HG03025 (cell line): ENCODE data around the gene AFAP1.

Experiments
- ATAC-seq: cut with Tn5 transposase; IDR thresholded peaks from one replicate; pipeline ENCODE4 v1.9.1; 2021; ENCODE audit warnings: mild to moderate bottlenecking, moderate library complexity; ENCODE audit not compliant: unreplicated experiment, low FRiP score

Gene AFAP1

GRCh38 chr4:7790999-7791398, 148.7 kb downstream of the AFAP1 start:
- ATAC-seq, result no peak

GRCh38 chr4:7790023-7790422, 149.6 kb downstream of the AFAP1 start:
- ATAC-seq, result no peak

- ATAC-seq, result no peak
Measured at GRCh38 chr4:7788694-7789425, 150.8 kb downstream of the AFAP1 start.

DNA sequence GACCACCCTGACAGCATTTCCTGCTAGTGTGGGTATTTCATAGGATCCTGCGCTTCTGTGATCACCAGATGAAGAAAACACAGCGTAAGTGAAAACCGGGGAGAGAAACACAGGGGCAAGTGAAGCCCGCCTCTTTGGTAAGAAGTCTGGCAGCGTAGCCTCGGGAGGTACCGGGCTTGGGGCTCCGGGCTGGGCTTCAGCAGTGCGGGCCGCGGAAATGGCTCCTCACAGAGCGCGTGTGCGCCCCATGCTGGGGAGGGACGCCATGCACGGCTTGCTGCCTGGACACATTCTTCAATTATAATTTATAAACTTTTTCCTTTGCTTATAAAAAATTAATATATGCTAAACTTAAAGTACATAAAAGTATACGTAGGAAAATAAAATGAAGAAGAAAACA, 151.5 kb downstream of the AFAP1 start:
- ATAC-seq, result no peak

DNA sequence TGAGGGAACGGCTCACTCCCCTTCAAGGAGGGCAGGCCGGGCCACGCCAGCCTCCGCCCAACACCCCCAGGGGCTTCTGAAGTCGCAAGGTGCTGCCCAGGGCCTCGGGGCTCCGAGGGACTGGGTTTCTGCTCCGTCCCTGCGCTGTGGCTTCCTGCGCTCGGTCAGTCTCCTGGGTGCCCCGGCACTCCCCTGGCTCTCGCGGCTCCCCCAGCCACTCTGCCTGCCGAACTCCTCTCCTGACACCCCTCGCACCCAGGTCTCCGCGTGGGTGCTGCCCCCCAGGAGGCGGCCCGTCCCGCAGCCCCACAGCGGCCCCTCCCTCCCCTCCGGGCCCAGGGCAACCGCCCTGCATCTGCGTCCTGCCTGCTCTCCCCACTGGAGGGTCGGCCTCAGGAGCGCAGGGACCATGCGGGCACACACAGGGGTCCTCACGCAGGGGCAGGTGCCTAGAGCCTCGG, 151.9 kb downstream of the AFAP1 start:
- no peak for ATAC-seq

DNA sequence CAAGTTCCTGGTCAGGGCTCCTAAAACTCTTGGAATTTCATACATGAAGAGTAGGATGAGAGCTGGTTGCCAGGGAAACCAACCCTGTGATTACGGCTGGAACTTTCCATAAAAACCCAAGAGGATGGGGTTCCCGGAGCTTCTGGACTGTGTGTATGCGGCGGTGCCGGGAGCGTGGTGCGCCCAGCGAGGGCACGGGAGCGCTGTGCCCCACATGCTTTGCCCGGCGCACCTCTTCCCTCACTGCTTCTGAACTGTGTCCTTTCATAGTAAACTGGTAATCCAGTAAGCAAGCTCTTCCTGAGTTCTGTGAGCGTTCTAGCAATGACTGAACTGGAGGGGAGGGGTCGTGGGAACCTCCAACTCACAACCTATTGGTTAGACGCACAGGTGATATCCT, 152.6 kb downstream of the AFAP1 start:
- ATAC-seq, result no peak

GRCh38 chr4:7786517-7786916, 153.1 kb downstream of the AFAP1 start:
- ATAC-seq, result no peak

DNA sequence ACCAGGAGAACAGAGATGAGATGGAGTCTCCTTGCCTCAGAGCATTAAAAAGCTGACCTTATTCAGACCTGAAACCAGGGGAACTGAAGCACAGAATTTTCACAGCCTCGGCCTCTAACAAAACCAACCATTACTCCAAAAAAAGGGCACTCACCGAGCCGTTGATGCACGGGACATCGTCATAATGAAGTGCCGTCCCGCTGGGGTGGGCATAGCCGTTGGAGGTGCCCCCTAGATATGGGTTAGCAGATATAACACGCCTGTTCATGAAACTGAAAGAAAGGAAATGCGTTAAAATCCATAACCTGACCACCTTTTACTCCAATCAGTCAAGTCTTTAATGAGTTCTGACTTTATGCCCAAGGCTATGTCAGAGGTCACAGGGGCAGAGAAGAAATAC, 153.6 kb downstream of the AFAP1 start:
- ATAC-seq, result no peak

DNA sequence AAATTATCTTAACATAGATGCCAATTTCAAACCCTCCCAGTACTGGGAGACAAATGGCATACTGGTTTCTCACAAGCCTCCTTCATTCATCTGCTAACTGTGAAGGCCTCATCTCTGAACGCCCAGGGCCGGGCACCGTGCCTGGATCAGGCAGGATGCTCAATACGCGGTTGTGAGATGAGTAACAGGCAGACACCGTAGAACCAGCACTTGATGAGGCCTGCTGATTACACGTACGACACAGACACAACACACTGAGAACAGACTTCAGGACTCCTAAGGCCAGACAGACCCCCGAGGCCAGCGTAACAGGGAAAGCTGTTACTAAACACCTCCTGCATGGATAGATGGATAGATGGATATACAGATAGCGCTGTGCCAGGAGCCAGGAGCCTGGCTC, 154.6 kb downstream of the AFAP1 start:
- ATAC-seq, result no peak

GRCh38 chr4:7784131-7784870, 155.4 kb downstream of the AFAP1 start:
- no peak for ATAC-seq

- ATAC-seq, result no peak
Measured at GRCh38 chr4:7783541-7783940, 156.1 kb downstream of the AFAP1 start.

GRCh38 chr4:7782783-7783182, 156.9 kb downstream of the AFAP1 start:
- ATAC-seq, result no peak

DNA sequence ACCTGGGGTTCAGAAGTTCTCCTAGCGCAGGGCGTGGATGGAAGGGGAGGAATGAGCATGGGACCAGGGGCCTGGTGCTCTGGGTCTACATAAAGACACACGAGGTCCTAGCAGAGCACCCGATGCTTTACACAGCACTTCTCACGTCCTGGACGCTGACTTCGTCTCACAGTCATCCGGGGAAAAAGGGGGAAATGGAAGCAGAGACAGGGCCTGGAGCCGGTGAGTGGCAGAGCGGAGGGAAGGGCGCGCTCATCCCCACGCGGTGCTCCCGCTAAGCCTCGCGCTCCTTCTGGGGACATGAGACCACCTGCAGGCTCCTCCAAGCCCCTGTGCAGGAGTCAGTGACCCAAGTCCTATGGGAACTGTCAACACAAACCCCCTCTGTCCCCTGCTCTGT, 157.7 kb downstream of the AFAP1 start:
- ATAC-seq, result no peak

GRCh38 chr4:7781366-7781765, 158.3 kb downstream of the AFAP1 start:
- no peak for ATAC-seq

DNA sequence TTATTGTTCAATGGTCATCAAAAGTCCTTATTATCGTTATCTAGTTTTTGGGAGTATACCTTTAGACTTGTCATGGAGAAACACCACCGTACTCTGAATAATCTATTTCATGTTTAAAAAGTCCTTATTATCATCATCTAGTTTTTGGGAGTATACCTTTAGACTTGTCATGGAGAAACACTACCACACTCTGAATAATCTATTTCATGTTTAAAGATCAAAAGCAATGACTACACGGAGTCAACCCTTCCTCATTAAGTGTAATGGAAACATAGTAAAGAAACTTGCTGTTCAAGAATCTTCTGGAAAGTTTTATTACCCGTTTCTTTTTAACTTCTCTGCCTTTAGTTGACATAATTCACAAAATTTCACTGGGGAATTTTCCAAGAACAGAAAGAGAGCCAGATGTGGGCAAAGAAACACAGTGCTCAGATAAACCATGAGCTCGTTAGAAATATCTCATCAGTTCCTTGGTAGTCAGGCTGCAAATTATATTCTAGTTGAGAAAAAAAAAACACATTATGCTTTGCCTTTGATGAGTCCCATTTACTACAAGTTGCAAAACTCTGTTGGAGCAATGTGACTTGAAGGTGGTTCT, 158.8 kb downstream of the AFAP1 start:
- ATAC-seq, result no peak

DNA sequence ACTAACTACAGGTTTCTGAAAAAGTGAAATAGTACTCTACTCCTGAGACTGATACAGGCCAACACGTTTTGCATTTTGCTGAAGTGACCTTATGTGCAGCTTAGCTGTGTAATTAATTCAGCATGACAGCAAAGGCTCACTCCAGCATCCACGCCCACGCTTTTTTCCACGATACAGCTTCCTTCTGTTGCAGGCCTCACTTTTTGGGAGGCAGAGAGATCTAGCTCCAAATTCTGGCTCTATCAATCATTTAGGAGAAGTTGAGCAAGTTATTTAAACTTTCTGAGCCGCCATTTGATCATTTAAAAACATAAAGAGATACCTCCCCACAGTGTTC, 160.3 kb downstream of the AFAP1 start:
- no peak for ATAC-seq

DNA sequence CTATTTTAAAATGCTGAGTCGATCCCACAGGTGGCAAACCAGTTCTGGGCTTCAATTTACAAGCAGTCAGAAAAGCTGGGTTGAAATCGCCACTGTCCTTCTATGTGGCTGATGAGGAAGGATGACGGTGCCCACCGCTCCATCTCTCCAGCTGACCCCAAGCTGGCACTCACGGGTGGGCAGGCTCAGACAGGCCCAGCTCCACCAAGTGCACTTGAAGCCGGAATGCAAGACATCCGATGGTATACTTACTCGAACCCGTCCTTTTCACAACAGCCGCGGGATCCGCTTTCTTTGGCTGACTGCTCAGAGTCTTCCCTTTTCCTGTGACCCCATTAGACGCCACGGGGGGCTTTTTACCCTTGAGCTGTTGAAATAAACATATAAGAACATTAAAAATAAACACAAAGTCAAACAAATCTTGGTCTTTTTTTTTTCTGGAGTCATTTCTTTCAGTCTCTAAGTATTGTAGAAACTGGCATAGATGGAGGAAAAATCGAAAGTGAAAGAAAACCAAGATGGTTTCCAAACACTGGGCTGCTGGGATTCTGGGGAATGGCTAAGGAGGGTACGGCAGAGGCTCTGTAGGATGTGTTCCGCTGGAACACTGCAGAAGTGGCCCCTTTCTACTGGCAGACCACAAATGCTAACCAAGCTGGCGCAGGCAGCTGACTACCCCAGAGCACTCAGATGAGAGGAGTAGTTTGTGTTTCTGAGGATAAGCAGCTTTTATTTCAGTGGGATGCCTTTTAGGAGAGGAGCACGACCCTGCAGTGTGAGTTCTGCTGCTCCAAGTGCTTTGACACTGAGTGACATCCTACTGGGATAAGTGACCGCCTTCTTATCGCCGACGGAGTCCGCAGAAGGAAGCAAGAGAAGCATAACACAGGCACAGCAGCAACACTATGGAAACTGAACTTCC, 160.9 kb downstream of the AFAP1 start:
- ATAC-seq, result no peak

DNA sequence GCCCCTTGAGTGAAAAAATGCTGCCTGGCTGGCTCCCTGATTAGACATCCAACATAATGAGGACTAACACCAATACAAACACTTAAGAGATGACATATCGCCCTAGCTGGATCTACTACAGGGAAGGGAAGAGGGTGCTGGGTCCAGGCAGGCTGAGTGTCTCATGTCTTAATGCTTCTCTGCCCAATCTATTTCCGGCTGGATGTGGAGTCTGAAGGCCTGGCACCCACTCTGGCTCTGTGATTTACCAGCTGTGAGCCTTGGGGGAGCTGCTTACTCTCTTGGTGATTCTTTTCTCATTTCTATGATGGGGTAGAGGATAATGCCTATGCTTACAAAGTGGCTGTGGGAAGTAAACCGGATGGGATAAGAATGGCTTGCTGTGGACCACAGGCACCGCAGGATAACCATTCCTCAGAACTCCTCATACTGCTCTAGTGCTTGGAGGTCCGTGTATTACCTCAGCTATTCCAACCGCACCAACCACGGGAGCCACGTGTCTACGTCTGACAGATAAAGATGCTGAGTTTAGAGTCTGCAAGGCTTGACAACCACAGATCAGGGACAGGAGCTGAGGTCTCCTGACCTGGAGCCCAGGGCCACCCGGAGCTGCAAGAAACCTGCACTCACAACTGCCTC, 161.7 kb downstream of the AFAP1 start:
- no peak for ATAC-seq

DNA sequence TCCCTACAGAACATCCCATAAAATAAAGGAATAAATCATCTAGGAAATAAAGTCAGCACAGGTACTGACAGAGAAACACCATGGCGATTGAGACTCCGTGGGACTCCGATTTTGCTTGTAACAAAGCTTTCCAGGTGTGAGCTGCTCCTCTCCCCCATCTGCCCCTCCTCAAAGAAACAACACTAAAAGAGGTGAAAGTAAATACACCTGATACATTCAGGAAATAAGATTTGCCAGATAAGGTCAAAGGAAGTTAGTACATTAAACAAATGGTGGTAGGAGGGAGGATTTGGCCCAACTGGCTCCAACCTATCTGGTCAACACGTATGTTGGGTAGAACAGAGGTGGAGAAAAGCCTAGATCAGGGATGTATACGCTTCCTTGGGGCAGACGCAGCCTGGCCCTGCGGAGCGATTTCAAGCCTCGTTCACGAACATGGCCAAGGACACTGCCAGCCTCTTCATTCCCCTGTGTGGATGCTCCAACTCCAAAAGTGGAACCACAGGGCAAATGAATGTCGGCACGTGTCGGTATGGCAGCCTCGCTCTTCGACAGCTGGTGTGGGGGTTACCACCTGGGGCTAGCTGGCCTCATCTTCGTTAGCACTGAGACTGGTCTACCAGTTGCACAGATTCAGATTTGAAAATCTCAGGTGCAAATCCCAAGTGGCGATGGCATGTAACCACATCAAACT, 162.5 kb downstream of the AFAP1 start:
- no peak for ATAC-seq

DNA sequence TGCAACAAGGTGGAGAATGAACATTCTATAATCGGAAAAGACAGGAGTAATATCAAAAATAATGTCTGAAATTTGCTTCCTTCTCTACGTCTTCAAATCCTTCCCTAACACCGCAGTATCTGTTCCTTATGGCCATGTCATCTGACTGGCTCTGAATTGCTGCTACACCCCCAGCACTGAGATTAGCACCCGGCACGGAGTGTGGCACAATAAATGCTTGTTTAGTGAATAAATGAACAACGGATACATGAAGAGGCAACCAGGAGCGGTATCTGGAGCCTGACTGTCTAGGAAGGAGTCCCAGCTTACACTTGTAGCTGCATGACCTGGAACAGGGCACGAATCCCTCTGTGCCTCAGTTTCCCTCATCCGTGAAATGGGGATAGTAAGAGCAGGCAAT, 164.3 kb downstream of the AFAP1 start:
- no peak for ATAC-seq
